Measurements from ENCODE around the gene CRB3.

- TF ChIP-seq CTCF (IDR thresholded peaks at IDR 0.05; ENCODE audit: control extremely low read depth in 1 of 3, insufficient read depth in 1 of 3, low read depth in 1 of 3, low read length in 3 of 3) (no peak), POLR2A (IDR thresholded peaks at IDR 0.05; ENCODE audit: control extremely low read depth in 1 of 2, low read depth in 2 of 2, low read length in 2 of 2) (no peak), JUND (IDR thresholded peaks at IDR 0.05; ENCODE audit: low read length) (no peak), EGR1 (IDR thresholded peaks at IDR 0.05; ENCODE audit: borderline replicate concordance, low read depth, low read length) (no peak), TAF1 (IDR thresholded peaks at IDR 0.05; ENCODE audit: low read depth, low read length) (no peak), TCF12 (IDR thresholded peaks at IDR 0.05; ENCODE audit: low read depth, low read length) (no peak), POLR2AphosphoS5 (IDR thresholded peaks at IDR 0.05; ENCODE audit: low read depth, low read length) (no peak), CHD2 (IDR thresholded peaks at IDR 0.05; ENCODE audit: low read length) (no peak), RAD21 (IDR thresholded peaks at IDR 0.05 in 1 of 2, conservative IDR thresholded peaks at IDR 0.05 in 1 of 2; ENCODE audit: low read depth in 2 of 2, low read length in 2 of 2) (no peak), SP1 (IDR thresholded peaks at IDR 0.05; ENCODE audit: low read depth, low read length) (no peak), KDM5A (IDR thresholded peaks at IDR 0.05; ENCODE audit: low read length) (no peak)
Measured at GRCh38 chr19:6483235-6483634, 19.2 kb downstream of the CRB3 start.

All from H1 (cell line).